Posterior vena cava (tissue), 2 donors: ENCODE results near the gene ERI3. TPM values are rescaled to one million over a fixed set of nuclear protein-coding genes. Genes with fewer than 3 reads are reported as not detected.

Experiments used
- DNase-seq: peaks from one replicate; pipeline ENCODE4 v3.0.0-alpha.2; 2020; ENCODE audit warnings: low spot score
- intact Hi-C, 2 donors: fragments of 100-400 bp; cut with DNase I; formaldehyde crosslinking; loops; one replicate each; pipeline versions ENCODE4 v1.14.1 to v1.14.2; 2022 to 2023
- total RNA-seq, 2 donors: library from RNA; stranded (reverse); fragmentation: NEBNext Ultra II Directional; extraction: Animal tissue kit (Norgen Biotek cat#: 25700); gene quantifications; one replicate each; pipeline ENCODE4 v1.2.1, GENCODE V29; 2021
- donor health status: DM: yes; HTN: yes; CAD: no.
- donor health status: DM: yes; HTN: yes; CAD: no.

Gene ERI3
- total RNA-seq, 2 donors from 2014 or later, result 44.5 to 46.9 TPM

DNA sequence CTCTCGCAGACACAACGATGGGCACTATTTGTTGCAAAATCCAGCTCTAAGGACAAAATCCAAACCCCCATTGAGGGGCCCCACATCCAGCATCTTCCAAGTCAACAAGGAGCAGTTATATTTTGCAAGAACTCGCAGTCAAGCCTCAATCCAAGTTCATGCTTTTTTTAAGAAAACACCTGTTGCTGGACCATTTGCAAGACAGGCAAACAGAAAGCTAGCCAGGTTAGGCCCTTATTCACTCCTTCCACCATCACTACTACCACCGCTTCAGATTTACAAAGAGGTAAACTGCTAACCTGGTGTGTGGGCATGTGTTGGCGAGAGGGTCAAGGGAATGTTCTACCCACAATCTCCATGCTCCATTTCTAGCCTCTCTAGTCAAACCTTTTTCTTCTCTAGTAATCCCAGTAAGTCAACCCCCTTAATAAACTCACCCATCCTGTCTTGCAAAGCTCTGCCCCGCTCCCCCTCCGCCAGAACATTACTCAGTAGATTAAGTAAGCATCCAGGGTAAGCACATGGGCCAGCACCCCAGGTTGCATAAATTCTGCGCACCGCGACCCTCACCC lies 703 bp downstream of the ERI3 start:
- DNase-seq, result no peak
- intact Hi-C loops, result no loop called here

DNA sequence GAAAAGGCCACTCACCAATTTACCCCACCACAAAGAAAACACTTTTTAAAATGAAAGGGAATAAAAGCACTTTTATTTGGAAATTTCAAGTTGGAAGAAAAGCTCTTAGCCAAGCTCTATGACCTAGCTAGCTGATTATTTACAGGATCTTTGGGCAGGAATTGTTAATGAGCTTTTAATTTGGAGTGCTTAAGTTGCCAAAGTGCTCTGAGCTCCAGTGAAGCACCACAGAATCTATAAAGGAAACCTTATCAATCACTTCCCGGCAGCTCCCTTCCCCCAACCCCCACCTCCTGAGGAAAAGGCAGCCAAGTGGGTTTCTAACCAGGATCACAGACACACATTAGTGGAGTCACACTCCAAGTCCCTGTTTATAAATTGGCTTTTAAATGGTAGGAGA lies 1.5 kb downstream of the ERI3 start:
- DNase-seq, result no peak
- intact Hi-C loops, result no loop called here

DNA sequence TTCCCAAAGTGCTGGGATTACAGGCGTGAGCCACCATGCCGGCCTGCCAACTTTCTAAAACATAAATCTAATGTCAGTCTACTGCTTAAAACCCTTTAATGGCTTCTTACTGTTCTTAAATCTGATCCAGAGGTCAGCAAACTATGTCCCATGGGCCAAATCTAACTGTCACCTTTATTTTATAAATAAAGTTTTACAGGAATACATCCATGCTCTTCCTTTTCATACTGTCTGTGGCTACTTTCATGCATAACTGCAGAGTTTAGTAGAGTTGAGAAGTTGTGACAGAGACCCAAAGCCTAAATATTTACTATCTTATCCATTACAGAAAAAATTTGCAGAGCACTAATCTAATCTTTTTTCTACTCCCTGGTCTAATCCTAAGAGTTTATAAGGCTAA lies 3.8 kb downstream of the ERI3 start:
- DNase-seq, result no peak
- intact Hi-C loops, result no loop called here

DNA sequence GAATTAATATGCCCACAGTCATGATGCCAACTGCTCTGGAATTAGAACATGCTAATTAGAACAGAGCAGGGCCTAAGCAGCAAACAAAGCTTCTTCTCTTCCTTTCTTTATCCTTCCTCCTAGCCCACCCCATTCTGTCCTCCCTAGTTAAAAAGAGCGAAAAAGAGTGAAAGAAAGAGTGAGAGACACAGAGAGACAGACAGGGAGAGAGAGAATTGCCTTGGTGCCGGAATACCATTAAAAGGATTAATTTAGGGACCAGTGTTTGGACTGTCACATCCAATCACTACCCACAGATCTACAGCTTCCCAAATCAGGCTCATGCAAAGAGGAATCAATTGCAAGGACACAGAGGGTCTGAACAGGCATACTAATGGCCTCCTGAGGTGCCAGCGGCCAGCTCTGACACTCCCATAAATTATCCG lies 7.0 kb downstream of the ERI3 start:
- intact Hi-C loops, result loop anchor here in 1 of 2 donors (10.0 kb wide), 1 partner anchor 1173 kb away; the partner anchor contains the start of genes CFAP57 and EBNA1BP2
- DNase-seq, result no peak

DNA sequence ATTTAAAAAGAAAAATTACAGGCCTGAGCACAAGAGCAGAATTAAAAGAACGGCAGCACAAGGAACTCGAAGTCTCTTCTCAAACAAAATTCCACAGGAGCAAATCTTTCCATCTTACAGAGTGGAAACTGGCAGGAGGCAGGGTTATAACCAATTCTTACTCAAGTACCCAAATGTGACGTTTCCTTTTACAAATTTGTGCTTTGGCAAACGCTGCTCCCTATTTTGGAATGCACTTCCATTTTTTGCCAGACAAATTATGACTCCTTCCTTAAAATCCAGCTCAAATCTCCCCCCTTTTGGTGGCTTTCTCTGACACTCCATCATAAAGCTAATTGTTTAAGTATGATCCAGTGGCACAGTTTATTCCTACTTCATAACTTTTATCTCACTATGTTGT lies 7.8 kb downstream of the ERI3 start:
- intact Hi-C loops, result loop anchor here in 1 of 2 donors (10.0 kb wide), 1 partner anchor 1172 kb away; the partner anchor contains the start of genes CFAP57 and EBNA1BP2
- DNase-seq, result no peak

DNA sequence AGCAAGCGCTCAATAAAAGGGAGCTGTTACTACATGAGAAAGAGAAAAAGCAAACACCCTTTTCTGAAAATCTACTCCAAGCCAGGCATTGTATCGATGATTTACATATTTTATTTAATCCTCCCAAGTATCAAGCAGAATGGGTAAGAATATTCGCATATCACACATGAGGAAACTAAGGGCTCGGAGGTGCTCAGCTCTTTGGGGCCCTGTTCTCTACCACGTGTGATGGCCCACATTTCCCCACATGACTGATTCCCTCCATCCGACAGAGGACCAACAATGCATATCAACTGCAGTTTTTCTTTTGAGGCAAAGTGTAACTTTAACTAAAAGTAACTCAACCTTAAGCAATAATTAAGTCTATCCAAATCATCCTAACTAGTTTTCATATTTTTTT lies 8.2 kb downstream of the ERI3 start:
- intact Hi-C loops, result loop anchor here in 1 of 2 donors (10.0 kb wide), 1 partner anchor 1172 kb away; the partner anchor contains the start of genes CFAP57 and EBNA1BP2
- no peak for DNase-seq

DNA sequence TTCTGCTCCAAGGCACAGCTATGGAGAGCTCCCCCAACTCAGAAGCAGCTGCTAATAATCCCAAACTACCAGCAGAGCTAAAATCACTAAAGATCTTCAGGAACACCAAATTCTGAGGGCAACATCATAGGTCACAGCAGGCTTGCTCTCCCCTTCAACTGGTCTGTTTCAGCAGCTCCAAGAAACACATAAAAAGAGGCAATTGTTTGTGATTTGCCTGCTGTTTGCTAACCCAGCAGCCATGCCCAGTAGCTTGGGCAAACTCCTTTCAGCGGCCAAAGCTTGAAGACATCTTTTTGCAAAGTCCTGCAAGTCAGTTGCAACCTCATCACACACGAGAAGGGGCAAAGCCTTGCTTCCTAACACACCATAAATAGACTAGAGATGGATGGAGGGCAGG lies 8.9 kb downstream of the ERI3 start:
- intact Hi-C loops, result loop anchor here in 1 of 2 donors (10.0 kb wide), 1 partner anchor 1171 kb away; the partner anchor contains the start of genes CFAP57 and EBNA1BP2
- no peak for DNase-seq

DNA sequence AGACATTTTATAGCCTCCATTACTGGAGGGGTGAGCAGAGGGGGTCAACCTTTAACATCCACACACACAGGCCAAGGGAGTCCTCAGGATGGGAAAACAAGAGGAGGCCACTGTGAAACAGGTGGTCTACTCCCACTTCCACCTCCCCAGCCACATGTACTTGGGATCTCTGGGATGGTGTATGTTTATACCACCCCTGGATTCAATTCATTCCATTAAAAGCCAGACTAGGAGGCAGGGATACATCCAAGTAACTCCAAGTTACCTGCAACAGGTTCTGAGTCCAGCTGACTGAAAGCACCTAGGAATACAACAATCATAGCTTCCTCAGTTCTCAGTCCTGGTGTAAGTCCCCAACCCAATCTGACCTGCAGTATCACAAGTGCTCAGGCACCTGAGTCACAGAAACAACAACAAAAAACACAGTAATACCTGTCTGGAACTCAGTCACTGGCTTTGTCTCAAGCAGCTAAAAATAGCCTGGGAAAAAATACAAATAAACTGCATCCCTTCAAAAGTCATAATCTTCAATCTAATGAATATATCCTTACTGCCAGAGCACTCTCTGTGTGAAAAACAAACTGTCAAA lies 9.8 kb downstream of the ERI3 start:
- no peak for DNase-seq
- intact Hi-C loops, result loop anchor here in 1 of 2 donors (10.0 kb wide), 1 partner anchor 1170 kb away; the partner anchor contains the start of genes CFAP57 and EBNA1BP2

DNA sequence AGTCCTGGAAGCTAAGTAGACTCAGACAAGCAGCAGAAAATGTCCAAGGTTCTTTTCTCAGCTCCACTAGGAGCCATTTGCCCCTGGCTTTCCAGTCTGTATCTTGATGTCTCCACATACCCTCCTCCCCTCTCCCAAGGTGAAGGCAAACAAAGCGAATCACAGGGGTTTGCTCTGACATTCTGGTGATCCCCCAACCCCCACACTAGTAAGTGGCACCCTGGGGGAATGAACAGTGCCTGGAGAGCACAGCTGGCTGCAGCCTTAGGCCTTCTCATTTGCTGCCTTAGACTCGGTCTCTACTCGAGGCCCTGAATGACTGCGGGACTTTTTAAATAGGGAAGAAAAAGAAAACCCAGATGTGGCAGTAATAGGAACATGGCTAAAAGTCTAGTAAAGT lies 15.3 kb downstream of the ERI3 start:
- DNase-seq, result no peak
- intact Hi-C loops, result loop anchor here in 1 of 2 donors (10.0 kb wide), 1 partner anchor 1165 kb away; the partner anchor contains the start of genes CFAP57 and EBNA1BP2

DNA sequence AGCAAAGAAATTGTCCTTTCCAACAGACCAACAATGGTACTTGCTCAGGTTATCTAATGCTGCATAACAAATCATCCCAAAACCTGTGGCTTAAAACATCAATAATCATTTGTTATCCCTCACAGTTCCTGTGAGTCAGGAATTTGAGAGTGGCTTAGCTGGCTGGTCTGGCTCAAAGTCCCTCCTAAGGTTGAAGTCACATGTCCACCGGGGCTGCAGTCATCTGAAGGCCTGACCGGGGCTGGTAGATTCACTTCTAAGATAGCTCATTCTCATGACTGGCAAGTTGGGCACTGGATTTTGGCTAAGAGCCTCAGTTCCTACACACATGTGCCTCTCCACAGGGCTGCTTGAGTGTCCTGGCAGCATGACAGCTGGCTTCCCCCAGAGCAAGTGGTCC lies 16.9 kb downstream of the ERI3 start:
- intact Hi-C loops, result no loop called here
- DNase-seq, result no peak

DNA sequence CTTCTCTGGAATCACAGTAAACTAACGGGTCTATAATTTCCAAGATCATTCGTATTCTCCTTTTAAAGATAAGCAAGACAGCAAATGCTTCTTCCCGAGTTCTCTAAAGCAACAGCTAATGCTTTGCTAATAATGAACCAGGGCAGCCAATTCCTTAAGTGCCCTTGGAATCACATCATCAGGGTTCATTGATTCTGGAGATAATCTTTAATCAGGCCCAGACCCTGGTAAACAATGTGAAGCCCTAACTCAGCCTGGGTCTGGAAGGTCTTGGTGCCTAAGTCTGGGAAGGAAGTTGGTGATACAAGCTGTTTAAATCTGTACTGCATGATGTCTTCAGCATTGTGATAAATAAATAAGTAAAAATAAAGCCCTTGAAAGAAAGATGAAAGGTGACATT lies 18.4 kb downstream of the ERI3 start:
- DNase-seq, result no peak
- intact Hi-C loops, result no loop called here

DNA sequence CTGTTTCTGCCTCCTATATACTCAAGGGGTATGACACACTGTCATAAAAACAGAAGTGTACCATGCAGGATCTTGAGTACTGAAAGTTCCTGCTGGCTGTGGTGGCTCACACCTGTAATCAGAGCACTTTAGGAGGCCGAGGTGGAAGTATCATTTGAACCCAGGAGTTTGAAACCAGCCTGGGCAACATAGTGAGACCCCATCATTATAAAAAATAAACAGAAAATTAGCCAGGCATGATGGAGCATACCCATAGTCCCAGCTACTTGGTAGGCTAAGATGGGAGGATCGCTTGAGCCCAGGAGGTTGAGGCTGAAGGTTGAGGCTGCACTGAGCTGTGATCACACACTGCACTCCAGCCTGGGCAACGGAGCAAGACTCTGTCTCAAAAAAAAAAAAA lies 20.1 kb downstream of the ERI3 start:
- DNase-seq, result no peak
- intact Hi-C loops, result no loop called here

DNA sequence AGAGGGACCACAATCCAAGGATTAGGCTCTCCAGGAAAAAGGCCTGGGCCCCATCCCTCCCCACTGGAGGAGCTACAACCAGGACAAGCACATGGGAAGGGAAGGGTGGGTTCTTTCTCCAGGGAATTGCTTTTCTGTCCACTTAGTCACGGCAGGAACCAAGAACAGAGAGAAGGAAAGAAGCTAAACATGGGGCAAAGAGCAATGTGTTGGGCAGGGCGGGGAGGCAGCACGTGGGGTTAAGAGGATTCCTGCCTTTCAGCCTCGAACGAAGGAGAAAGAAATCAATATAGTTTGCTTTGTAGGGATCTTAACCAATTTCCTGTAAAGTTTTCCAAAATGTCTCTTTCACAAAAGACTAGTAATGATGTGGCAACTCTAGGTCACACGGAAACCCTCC lies 21.7 kb downstream of the ERI3 start:
- intact Hi-C loops, result no loop called here
- no peak for DNase-seq

DNA sequence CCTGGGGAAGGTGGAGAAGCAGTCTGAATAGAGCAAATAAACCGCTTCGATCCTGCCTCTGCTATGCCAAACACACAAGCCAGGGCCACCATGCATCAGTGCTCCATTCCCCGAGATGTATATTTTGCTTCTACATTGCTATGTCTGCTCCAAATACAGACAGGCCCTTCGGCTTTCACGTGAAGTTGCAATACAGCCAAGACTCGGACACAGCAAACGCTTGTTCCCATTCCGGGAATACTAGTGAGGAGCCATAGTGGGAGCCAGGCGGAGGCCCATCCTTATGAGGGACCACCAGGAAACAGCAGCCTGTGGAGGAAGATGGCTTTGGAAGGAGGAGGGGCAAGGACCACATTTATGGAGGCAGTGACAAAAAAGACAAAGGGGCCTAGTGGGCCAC lies 22.6 kb downstream of the ERI3 start:
- DNase-seq, result no peak
- intact Hi-C loops, result no loop called here

DNA sequence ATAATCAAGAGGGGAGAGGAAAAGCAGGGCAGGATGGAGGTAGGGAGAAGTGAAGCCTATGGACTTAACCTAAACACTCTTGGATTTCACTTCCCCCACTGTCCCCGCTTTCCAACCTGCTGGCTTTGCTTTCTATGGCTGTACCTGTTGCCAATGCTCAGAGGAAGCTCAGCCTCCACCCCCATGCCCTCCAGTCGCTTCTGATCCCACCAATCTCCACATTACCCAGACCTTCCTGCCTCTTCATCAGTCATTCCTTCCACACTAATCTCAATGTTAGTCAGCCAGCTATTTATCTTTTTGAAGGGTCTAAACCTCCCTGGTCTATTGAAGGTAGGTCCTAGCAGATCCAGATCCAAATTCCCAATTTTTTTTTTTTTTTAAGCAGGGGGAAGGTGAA lies 24.1 kb downstream of the ERI3 start:
- intact Hi-C loops, result no loop called here
- DNase-seq, result no peak

DNA sequence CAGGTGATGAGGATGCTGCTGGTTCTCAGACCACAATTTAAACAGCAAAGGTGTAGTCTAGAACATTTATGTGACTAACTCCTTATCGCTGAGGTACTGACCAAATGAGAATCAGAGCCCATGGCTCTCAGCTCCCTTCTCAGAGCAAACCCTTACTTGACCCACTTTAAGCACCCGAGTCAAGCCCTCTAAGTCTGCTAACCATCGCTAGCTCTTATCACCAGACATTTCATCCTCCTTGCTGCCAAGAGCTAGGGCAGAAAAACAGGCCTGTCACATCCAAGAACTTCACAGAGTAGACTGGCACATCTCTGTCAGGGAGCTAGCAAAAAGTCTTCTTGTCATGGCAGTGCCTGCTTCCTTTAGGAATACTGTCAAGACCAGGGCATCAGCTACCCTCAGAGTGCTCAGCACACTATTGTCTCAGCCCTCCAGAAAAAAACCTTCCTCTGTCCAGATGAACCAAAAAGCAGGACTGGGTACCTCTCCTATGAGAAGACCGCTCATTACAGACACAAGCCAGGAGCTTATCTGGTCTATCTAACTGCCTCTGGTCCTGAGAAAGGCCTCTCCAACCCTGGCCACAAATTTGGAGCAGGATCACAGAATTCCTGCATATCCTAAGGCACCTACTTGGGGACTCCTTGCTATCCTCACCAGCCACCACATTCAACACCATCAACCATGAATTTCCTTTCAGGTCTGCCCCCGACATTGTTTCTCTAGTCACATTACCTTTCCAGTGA lies 26.2 kb downstream of the ERI3 start:
- intact Hi-C loops, result no loop called here
- no peak for DNase-seq

DNA sequence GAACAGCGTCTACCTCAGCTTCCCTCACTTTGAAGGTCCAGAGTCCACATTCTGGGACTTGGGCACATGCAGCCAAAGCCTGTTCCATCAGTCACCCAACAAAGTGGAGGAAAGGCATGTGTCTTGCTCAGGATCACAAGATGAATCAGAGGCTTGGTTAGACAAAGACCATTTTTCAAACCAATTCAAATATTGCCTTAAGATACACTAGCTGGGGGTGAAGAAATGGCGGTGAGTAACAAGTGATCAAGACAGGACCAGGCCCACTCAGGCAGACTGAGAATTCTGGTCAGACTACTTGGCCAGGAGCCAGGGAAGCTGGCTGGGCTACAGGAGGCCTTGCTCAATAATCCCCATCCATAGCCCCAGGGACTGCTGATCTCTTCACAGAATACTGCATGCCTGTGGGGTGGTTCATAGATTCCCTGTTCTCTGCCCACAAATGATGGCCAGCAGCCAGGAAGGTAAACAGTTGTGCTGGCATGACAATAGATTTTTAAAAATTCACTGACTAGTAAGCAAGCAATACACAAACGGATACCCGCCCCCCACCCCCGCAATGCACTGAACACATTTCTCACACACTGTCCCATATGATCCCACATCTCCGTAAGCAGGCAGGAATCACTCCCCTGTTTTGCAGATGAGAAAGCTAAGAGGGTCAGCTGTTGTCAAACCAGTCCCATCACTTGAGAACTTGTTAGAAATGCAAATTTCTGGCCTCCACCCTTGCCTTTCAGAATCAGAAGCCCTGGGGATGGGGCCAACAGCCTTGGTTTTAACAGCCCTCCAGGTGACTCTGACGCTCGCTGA lies 27.2 kb downstream of the ERI3 start:
- intact Hi-C loops, result no loop called here
- DNase-seq, result peak; percentile 96

DNA sequence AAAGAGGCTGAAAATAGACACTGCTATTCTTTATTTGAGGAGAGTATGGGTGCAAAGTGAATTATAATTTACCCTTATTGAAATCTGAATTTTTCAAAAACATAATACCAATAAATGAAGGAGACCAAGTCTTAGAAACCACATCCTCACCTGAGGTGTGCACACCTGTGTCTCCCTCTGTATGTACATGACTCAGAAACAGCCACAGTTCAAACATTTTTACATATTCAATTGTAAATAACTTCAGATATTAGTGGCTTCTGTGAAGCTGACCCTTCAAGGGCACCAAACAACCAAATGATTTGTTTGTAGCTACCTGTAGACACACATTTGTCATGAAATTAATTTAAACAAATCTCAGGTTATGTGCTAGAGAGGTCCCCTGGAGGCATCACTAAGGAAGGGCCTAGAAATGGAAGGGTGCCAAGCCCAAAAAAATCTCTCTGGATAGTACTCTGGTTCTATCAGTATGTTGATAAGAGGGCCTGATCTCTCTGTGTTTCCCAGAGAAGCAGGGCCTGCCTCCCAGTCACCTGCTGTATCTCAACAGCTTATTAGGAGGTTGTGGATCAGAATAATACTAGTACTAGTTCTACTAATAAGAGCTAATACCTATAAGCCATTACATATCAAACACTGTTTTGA lies 28.1 kb downstream of the ERI3 start:
- intact Hi-C loops, result no loop called here
- no peak for DNase-seq

DNA sequence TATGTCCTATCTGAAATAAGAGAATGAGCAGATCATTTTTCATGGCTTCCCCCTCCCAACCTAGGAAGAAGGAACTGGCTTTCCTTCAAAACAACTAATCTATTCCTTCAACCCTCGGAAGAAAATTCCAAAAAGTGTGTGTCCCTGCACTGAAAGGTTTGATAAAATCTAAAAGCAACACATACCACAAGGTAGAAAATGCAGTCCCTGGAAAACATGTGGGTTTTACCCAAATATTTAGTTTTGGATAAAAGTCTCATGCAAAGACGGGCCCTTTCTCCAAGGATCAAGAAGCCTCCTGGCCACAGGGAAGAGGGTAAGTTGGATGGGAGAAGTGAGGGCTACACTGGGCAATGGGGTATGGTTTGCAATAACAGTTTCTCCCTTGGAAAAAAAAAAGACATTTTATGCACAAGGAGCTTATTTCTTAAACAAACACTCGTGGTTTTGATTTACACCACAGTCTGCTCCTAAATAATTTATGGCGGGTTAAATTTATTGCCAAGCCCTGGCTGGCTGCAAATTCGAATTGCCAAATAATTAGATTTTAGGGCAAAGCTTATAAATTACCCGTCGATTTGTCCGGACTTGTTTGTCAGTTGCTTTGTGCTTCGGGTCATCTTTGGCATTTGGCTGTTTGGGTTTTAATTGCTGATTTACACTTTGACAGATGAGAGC lies 28.9 kb downstream of the ERI3 start:
- no peak for DNase-seq
- intact Hi-C loops, result no loop called here
